Endothelial cell of umbilical vein (primary cell): Measurements from ENCODE around the gene CD151. TPM values are rescaled to one million over a fixed set of nuclear protein-coding genes. Genes with fewer than 3 reads are reported as not detected.

ENCODE experiments used
- BruUV-seq: library from RNA; stranded (reverse); fragments of 400-500 nt; replicated peaks from 2 replicates; lab custom pipeline; 2021; lab: Mats Ljungman, UMichigan
- CTCF ChIA-PET: fragments of 300-600, 350-600 bp; sonication (Branson Sonifier 250); formaldehyde crosslinking; loops from one replicate; lab custom pipeline; 2021; ENCODE audit warnings: antibody characterized with exemption, inconsistent platforms; lab: Charles Lee
- POLR2A ChIA-PET: fragments of 300-600, 350-600 bp; sonication (Branson Sonifier 250); formaldehyde crosslinking; loops from one replicate; lab custom pipeline; 2021; ENCODE audit warnings: antibody characterized with exemption, inconsistent platforms; lab: Charles Lee
- DNase-seq: peaks from one replicate; pipeline ENCODE4 v3.0.0-alpha.2; 2011; ENCODE audit warnings: low read depth, low spot score
- FAIRE-seq: peaks from 2 replicates; lab custom pipeline; 2011; peaks lifted over from hg19 to GRCh38; lab: Jason Lieb, UNC
- H2AFZ ChIP-seq: 2 replicates; pipeline ENCODE4 v1.6.0; 2012; ENCODE audit warnings: low read depth, low read length, control low read depth, inconsistent platforms
- H3K27ac ChIP-seq: 2 replicates; pipeline ENCODE4 v1.5.1; 2011; ENCODE audit warnings: low read depth, mild to moderate bottlenecking, control low read depth, low read length, moderate library complexity; ENCODE audit not compliant: insufficient read depth
- H3K27me3 ChIP-seq, 2 experiments: 2 replicates each; pipeline versions ENCODE4 v1.6.0 to v1.6.1; 2011; ENCODE audit warnings: low read length in 2 of 2, mixed read lengths in 1 of 2; ENCODE audit not compliant: control insufficient read depth in 2 of 2, insufficient read depth in 2 of 2
- H3K36me3 ChIP-seq, 2 experiments: 2 replicates in 1 of 2; 3 replicates in 1 of 2; pipeline ENCODE4 v1.5.1; 2011; ENCODE audit warnings: low read length in 2 of 2, mild to moderate bottlenecking in 1 of 2, moderate library complexity in 1 of 2; ENCODE audit not compliant: control insufficient read depth in 2 of 2, insufficient read depth in 2 of 2; ENCODE audit errors: extremely low read depth in 1 of 2
- H3K4me1 ChIP-seq: 3 replicates; pipeline ENCODE4 v1.5.1; 2011; ENCODE audit warnings: mild to moderate bottlenecking, low read length; ENCODE audit not compliant: control insufficient read depth, insufficient read depth; ENCODE audit errors: extremely low read depth
- H3K4me2 ChIP-seq: 2 replicates; pipeline ENCODE4 v1.6.1; 2011; ENCODE audit warnings: low read length, control low read depth, mixed read lengths; ENCODE audit not compliant: insufficient read depth
- H3K4me3 ChIP-seq, 3 experiments: fragments of 200-600 bp in 1 of 3; sonication (generic), shearing (Covaris generic) in 1 of 3; replicated peaks in 1 of 3; 2 replicates each; pipeline ENCODE4 v1.5.1; 2011 to 2016; ENCODE audit warnings: control low read depth in 3 of 3, low read length in 3 of 3, mild to moderate bottlenecking in 2 of 3, inconsistent platforms in 1 of 3, low read depth in 1 of 3, moderate library complexity in 1 of 3; ENCODE audit not compliant: insufficient read depth in 1 of 3
- H3K79me2 ChIP-seq: 2 replicates; pipeline ENCODE4 v1.6.0; 2012; ENCODE audit warnings: low read length, inconsistent platforms; ENCODE audit not compliant: control insufficient read depth, insufficient read depth
- H3K9ac ChIP-seq: replicated peaks from 2 replicates; pipeline ENCODE3; 2011; ENCODE audit warnings: low read length, control low read depth; ENCODE audit not compliant: insufficient read depth; ENCODE audit errors: extremely low read depth
- H3K9me1 ChIP-seq: replicated peaks from 3 replicates; pipeline ENCODE4 v1.6.0; 2011; ENCODE audit warnings: mild to moderate bottlenecking, low read length; ENCODE audit not compliant: control insufficient read depth, insufficient read depth; ENCODE audit errors: extremely low read depth
- H3K9me3 ChIP-seq: replicated peaks from 2 replicates; pipeline ENCODE4 v1.5.1; 2012; ENCODE audit warnings: low read length, inconsistent platforms; ENCODE audit not compliant: control insufficient read depth, insufficient read depth
- H4K20me1 ChIP-seq: replicated peaks from 2 replicates; pipeline ENCODE3; 2011; ENCODE audit warnings: mild to moderate bottlenecking, low read length; ENCODE audit not compliant: control insufficient read depth, insufficient read depth; ENCODE audit errors: extremely low read depth
- EZH2 ChIP-seq: IDR thresholded peaks from 2 replicates; pipeline ENCODE4 v1.6.1; 2012; ENCODE audit warnings: borderline replicate concordance, low read depth, mild to moderate bottlenecking, moderate library complexity, low read length, inconsistent platforms; ENCODE audit not compliant: severe bottlenecking
- FOS ChIP-seq: IDR thresholded peaks from 2 replicates; pipeline ENCODE4 v1.6.1; 2011; ENCODE audit warnings: mild to moderate bottlenecking, low read length, moderate library complexity, borderline replicate concordance; ENCODE audit not compliant: insufficient read depth
- GATA2 ChIP-seq: IDR thresholded peaks from 2 replicates; pipeline ENCODE4 v1.7.0; 2011; ENCODE audit warnings: low read depth, mild to moderate bottlenecking, moderate library complexity, mixed read lengths, low read length; ENCODE audit not compliant: insufficient read length, insufficient read depth
- JUN ChIP-seq: IDR thresholded peaks from 2 replicates; pipeline ENCODE4 v1.6.1; 2011; ENCODE audit warnings: borderline replicate concordance, low read depth; ENCODE audit not compliant: insufficient read length, insufficient read depth
- MYC ChIP-seq: IDR thresholded peaks from one replicate; pipeline ENCODE4 v1.6.1; 2011; ENCODE audit warnings: mild to moderate bottlenecking, low read depth, low read length
- POLR2A ChIP-seq: IDR thresholded peaks from 2 replicates; pipeline ENCODE4 v1.6.1; 2012; ENCODE audit warnings: low read depth, mild to moderate bottlenecking, control low read depth, low read length
- POLR2AphosphoS5 ChIP-seq: IDR thresholded peaks from 2 replicates; pipeline ENCODE4 v1.6.1; 2012; ENCODE audit warnings: low read depth, mild to moderate bottlenecking, control low read depth, low read length, moderate library complexity; ENCODE audit not compliant: insufficient read depth
- dilution Hi-C: fragments of 300-500 bp; cut with MboI; formaldehyde crosslinking; loops from one replicate; pipeline ENCODE4 v1.15.0; 2019; ENCODE audit warnings: low sequenced_read_pairs; ENCODE audit not compliant: extremely low pct_ligation_motif_present
- intact Hi-C: fragments of 100-400 bp; cut with micrococcal nuclease; formaldehyde crosslinking; loops from one replicate; pipeline ENCODE4 v1.10.0; 2022
- polyA plus RNA-seq, 4 experiments: library from polyadenylated mRNA; depleted of rRNA in 3 of 4; stranded (reverse) in 3 of 4; unstranded in 1 of 4; fragments of >200 nt; gene quantifications; 2 replicates each; pipeline versions ENCODE4 v1.2.1 to v1.2.3, GENCODE V29; 2011 to 2012; ENCODE audit warnings: missing spikeins in 1 of 4
- total RNA-seq: library from RNA; stranded (reverse); gene quantifications from 2 replicates; pipeline ENCODE4 v1.2.3, GENCODE V29; 2021
- TF ChIP-seq, protein P1 (sequence below): IDR thresholded peaks from 2 replicates; pipeline ENCODE4 v1.6.1; 2011; ENCODE audit not compliant: insufficient read depth, insufficient read length
- TF ChIP-seq, protein P2 (sequence below), 2 donors: IDR thresholded peaks; 1 replicate in 1 of 2; 2 replicates in 1 of 2; pipeline ENCODE4 v1.5.1; 2011; ENCODE audit warnings: low read length in 2 of 2, mild to moderate bottlenecking in 2 of 2, moderate library complexity in 2 of 2, control low read depth in 1 of 2, inconsistent platforms in 1 of 2, low read depth in 1 of 2; ENCODE audit not compliant: insufficient read depth in 1 of 2; ENCODE audit errors: extremely low read depth in 1 of 2

CD151 gene
- total and polyA plus RNA-seq, 2 donors (not counting 3 experiments of a cell fraction or from before 2014, with no cell fraction given) = 515 to 1,090 TPM

DNA sequence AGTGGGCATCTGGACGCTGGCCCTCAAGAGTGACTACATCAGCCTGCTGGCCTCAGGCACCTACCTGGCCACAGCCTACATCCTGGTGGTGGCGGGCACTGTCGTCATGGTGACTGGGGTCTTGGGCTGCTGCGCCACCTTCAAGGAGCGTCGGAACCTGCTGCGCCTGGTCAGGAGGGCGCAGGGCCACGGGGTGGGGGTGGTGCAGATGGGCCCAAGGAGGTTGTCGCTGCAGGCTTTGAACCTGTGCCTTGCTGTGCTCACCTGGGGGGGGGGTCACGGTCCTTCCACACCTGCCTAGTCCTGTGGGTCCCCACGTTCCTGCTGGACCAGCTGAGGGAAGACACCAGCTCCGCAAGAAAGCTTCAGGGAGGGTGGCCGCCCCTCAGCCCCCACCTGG lies 3.5 kb downstream of the CD151 start:
- Histone ChIP-seq H3K27me3 (no peaks in the 10 kb centered on the region), H3K36me3 (peaks cover 25 to 43% of the 10 kb centered on the region in 2 experiments), H3K9me3 (no peaks in the 10 kb centered on the region), H2AFZ (no peak overlapping the region), H3K4me1 (peaks cover 36% of the 10 kb centered on the region), H3K9me1 (no peaks in the 10 kb centered on the region), H3K9ac (no peak overlapping the region), H3K79me2 (peaks cover 59% of the 10 kb centered on the region), H3K4me2 (no peak overlapping the region), H4K20me1 (no peaks in the 10 kb centered on the region), H3K27ac (no peak overlapping the region), H3K4me3 (no peak overlapping the region)
- TF ChIP-seq FOS (no peak), MYC (no peak), POLR2AphosphoS5 (no peak), JUN (no peak), POLR2A (no peak), EZH2 (no peak), GATA2 (no peak)
- TF ChIP-seq, protein P1, sequence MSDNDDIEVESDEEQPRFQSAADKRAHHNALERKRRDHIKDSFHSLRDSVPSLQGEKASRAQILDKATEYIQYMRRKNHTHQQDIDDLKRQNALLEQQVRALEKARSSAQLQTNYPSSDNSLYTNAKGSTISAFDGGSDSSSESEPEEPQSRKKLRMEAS = no peak
- TF ChIP-seq, protein P2, sequence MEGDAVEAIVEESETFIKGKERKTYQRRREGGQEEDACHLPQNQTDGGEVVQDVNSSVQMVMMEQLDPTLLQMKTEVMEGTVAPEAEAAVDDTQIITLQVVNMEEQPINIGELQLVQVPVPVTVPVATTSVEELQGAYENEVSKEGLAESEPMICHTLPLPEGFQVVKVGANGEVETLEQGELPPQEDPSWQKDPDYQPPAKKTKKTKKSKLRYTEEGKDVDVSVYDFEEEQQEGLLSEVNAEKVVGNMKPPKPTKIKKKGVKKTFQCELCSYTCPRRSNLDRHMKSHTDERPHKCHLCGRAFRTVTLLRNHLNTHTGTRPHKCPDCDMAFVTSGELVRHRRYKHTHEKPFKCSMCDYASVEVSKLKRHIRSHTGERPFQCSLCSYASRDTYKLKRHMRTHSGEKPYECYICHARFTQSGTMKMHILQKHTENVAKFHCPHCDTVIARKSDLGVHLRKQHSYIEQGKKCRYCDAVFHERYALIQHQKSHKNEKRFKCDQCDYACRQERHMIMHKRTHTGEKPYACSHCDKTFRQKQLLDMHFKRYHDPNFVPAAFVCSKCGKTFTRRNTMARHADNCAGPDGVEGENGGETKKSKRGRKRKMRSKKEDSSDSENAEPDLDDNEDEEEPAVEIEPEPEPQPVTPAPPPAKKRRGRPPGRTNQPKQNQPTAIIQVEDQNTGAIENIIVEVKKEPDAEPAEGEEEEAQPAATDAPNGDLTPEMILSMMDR (IDR thresholded peaks at IDR 0.05; ENCODE audit: extremely low read depth in 1 of 2, insufficient read depth in 1 of 2, low read depth in 1 of 2, low read length in 2 of 2) = no peak
- no TSS peak for BruUV-seq
- intact Hi-C loops = no loop called here
- CTCF ChIA-PET = interaction anchor here (1.1 kb wide), 1 partner anchor 214 kb away, joined by 3 read pairs; no protein-coding TSS in a partner anchor
- FAIRE-seq (no peak), DNase-seq (no peak)
- POLR2A ChIA-PET = no interaction called here
- dilution Hi-C loops = no loop called here
